Lung (tissue), 12 donors: ENCODE measurements around the gene GLI2. TPM values are rescaled to one million over a fixed set of nuclear protein-coding genes. Genes with fewer than 3 reads are reported as not detected.

Source experiments
- ATAC-seq: fragments of 200-7000 bp; cut with Tn5 transposase; one replicate; pipeline ENCODE4 v1.9.1; 2020; ENCODE audit warnings: moderate number of reproducible peaks; ENCODE audit not compliant: insufficient read depth, low FRiP score
- DNase-seq, 3 donors: peaks; one replicate each; pipeline ENCODE4 v3.0.0-alpha.2; 2013 to 2017
- H3K27ac ChIP-seq, 2 donors: one replicate each; pipeline ENCODE4 v1.5.1; 2013; ENCODE audit warnings: mild to moderate bottlenecking in 2 of 2, moderate library complexity in 2 of 2, control low read depth in 1 of 2, inconsistent platforms in 1 of 2, low read depth in 1 of 2, low read length in 1 of 2
- H3K27me3 ChIP-seq, 3 donors: one replicate each; pipeline ENCODE4 v1.5.1; 2013; ENCODE audit warnings: low read length in 2 of 3; ENCODE audit not compliant: control insufficient read depth in 3 of 3, insufficient read depth in 3 of 3
- H3K36me3 ChIP-seq, 4 donors: one replicate each; pipeline ENCODE4 v1.5.1; 2013; ENCODE audit warnings: low read length in 4 of 4, mild to moderate bottlenecking in 1 of 4, moderate library complexity in 1 of 4; ENCODE audit not compliant: control insufficient read depth in 4 of 4, insufficient read depth in 4 of 4
- H3K4me1 ChIP-seq, 5 donors: one replicate each; pipeline ENCODE4 v1.5.1; 2013; ENCODE audit warnings: low read length in 5 of 5, mild to moderate bottlenecking in 2 of 5, moderate library complexity in 1 of 5; ENCODE audit not compliant: control insufficient read depth in 5 of 5, insufficient read depth in 5 of 5
- H3K4me3 ChIP-seq: one replicate; pipeline ENCODE4 v1.5.1; 2013; ENCODE audit warnings: mild to moderate bottlenecking, control low read depth, moderate library complexity
- H3K9ac ChIP-seq, 2 donors: one replicate each; pipeline ENCODE4 v1.5.1; 2013; ENCODE audit warnings: low read length in 2 of 2, control low read depth in 1 of 2; ENCODE audit not compliant: insufficient read depth in 1 of 2
- H3K9me3 ChIP-seq, 4 donors: one replicate each; pipeline ENCODE4 v1.5.1; 2013; ENCODE audit warnings: low read length in 3 of 4, mild to moderate bottlenecking in 1 of 4, moderate library complexity in 1 of 4; ENCODE audit not compliant: control insufficient read depth in 4 of 4, insufficient read depth in 3 of 4
- WGBS, 2 donors: extraction: QIAGEN DNeasy Blood & Tissue Kit; methylation state at CpG; one replicate each; pipeline ENCODE4 v1.1.7; 2013; 5-methylcytosine and 5-hydroxymethylcytosine counted together
- polyA plus RNA-seq, 2 donors: library from polyadenylated mRNA; stranded (reverse); fragments of 200-250 nt; gene quantifications; one replicate each; pipeline ENCODE4 v1.2.1, GENCODE V29; 2013
- total RNA-seq, 2 donors: library from RNA; depleted of rRNA in 1 of 2; stranded (reverse); fragments of >200 nt in 1 of 2; gene quantifications; one replicate each; pipeline ENCODE4 v1.2.1, GENCODE V29; 2014 to 2021
- TF ChIP-seq, protein P1 (sequence below): IDR thresholded peaks from 2 replicates; pipeline ENCODE4 v1.5.1; 2012; ENCODE audit warnings: mild to moderate bottlenecking; ENCODE audit errors: control extremely low read depth, extremely low read depth
- donor health status: control.
- donor health status: control.
- donor health status: Bipolar disorder and iron deficiency.
- donor health status: healthy.
- donor health status: DM: yes; HTN: yes; CAD: no.

Gene GLI2
- total and polyA plus RNA-seq, 4 donors: 1.1 to 9.2 (median 3.5) TPM

DNA sequence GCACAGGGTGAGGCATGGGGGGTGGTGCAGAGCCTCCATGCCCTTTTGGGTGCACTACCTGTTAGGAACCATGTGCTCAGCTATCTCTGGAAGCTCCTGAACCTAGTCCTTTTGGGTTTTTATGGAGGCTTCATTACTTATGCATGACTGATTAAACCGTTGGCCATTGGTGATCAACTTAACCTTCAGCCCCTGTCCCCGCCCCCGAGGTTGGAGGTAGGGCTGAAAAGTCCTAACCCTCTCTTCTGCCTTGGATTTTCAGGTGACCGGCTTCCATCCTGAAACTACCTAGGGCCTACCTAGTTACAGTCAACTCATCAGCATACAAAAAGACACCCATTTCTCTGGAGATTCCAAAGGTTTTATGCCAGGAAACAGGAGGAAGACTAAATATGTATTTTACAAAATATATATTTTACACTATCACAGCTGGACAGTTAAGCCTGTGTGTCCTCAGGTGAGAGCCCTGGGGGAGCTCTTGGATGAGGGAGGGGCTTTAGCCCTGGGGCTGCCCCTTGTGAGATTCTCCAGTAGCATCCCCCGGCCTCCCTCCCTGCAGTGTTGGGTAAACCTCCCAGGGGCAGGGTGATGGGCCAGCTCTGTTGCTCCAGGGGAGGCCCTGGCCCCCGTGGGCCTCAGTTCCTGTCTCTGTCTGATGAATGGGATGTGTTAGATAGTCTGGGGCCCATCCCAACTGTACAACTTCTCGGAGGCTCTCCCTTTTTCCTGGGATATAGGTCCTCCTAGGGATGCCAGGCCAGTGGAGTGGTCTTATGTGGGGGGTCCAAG, 24.1 kb downstream of the GLI2 start:
- H3K9me3 ChIP-seq: no peaks in the 10 kb centered on the region
- no peaks in the 10 kb centered on the region for H3K36me3 ChIP-seq
- H3K4me3 ChIP-seq: no peak overlapping the region
- no peak overlapping the region for H3K27ac ChIP-seq
- no peak for DNase-seq
- peaks cover 0 to 76% (median 16%) of the 10 kb centered on the region in 5 donors for H3K4me1 ChIP-seq
- 85 to 88% methylated on average over 7 of the region's 7 CpGs for WGBS, 2 donors
- no peaks in the 10 kb centered on the region for H3K27me3 ChIP-seq
- TF ChIP-seq, protein P1, sequence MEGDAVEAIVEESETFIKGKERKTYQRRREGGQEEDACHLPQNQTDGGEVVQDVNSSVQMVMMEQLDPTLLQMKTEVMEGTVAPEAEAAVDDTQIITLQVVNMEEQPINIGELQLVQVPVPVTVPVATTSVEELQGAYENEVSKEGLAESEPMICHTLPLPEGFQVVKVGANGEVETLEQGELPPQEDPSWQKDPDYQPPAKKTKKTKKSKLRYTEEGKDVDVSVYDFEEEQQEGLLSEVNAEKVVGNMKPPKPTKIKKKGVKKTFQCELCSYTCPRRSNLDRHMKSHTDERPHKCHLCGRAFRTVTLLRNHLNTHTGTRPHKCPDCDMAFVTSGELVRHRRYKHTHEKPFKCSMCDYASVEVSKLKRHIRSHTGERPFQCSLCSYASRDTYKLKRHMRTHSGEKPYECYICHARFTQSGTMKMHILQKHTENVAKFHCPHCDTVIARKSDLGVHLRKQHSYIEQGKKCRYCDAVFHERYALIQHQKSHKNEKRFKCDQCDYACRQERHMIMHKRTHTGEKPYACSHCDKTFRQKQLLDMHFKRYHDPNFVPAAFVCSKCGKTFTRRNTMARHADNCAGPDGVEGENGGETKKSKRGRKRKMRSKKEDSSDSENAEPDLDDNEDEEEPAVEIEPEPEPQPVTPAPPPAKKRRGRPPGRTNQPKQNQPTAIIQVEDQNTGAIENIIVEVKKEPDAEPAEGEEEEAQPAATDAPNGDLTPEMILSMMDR: no peak
- ATAC-seq: no peak
- no peak overlapping the region for H3K9ac ChIP-seq

GRCh38 chr2:120760446-120761135, 24.9 kb downstream of the GLI2 start:
- Histone ChIP-seq H3K27ac (no peak overlapping the region), H3K4me1 (peaks cover 0 to 85% (median 24%) of the 10 kb centered on the region in 5 donors), H3K36me3 (no peaks in the 10 kb centered on the region), H3K9me3 (no peaks in the 10 kb centered on the region), H3K9ac (no peak overlapping the region), H3K4me3 (no peak overlapping the region), H3K27me3 (no peaks in the 10 kb centered on the region)
- TF ChIP-seq, protein P1: no peak
- WGBS, 2 donors: 82 to 90% methylated on average over 8 of the region's 8 CpGs
- no peak for ATAC-seq
- DNase-seq: peak in 1 of 3 donors; percentile 18

DNA sequence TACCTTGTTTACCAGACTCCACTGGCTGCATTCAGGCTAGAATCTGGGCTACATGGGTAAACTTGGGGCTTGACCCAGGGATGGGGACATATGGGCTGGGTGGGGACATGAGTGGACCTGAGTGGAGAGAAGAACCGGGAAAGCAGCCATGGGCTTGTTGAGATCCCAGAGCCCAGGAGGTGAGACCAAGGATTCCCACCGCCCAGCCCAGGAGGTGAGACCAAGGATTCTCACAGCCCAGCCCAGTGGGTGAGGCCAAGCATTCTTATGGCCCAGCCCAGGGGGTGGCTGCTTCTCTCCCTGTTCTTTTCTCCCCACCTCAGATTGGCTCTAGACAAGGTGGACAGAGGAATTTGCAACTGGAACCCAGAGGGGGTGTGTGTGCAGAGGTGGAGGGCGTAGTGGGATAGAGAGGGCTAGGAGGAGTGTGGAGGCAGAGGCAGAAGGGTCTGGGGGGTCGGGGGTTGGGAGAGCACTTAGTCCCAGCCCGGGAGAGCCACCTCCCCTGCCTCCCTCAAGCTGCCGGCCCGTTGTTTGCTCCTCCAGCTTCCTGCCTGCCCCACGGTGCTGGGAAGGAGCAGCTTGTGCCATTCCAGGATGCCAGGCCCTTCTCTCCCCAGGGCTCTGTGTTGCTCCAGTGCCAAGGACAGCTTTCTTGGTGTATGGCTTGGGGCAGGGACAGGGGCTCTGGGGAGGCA, 25.6 kb downstream of the GLI2 start:
- Histone ChIP-seq H3K9ac (no peak overlapping the region), H3K27me3 (no peaks in the 10 kb centered on the region), H3K36me3 (no peaks in the 10 kb centered on the region), H3K27ac (no peak overlapping the region), H3K9me3 (no peaks in the 10 kb centered on the region), H3K4me3 (no peak overlapping the region), H3K4me1 (peaks cover 0 to 92% (median 25%) of the 10 kb centered on the region in 5 donors)
- WGBS, 2 donors: 72 to 77% methylated on average over 8 of the region's 8 CpGs
- TF ChIP-seq, protein P1: no peak
- DNase-seq (peak in 1 of 3 donors; percentile 9), ATAC-seq (no peak)
